Metanephros (tissue), 1 donor: ENCODE results near the gene TUSC2. TPM values are rescaled to one million over a fixed set of nuclear protein-coding genes. Genes with fewer than 3 reads are reported as not detected.

Source experiments
- total RNA-seq: library from RNA; depleted of rRNA; stranded (reverse); fragments of >200 nt; gene quantifications from one replicate; pipeline ENCODE4 v1.2.3, GENCODE V29; 2014

The TUSC2 gene, protein sequence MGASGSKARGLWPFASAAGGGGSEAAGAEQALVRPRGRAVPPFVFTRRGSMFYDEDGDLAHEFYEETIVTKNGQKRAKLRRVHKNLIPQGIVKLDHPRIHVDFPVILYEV
- total RNA-seq: 10.5 TPM

DNA sequence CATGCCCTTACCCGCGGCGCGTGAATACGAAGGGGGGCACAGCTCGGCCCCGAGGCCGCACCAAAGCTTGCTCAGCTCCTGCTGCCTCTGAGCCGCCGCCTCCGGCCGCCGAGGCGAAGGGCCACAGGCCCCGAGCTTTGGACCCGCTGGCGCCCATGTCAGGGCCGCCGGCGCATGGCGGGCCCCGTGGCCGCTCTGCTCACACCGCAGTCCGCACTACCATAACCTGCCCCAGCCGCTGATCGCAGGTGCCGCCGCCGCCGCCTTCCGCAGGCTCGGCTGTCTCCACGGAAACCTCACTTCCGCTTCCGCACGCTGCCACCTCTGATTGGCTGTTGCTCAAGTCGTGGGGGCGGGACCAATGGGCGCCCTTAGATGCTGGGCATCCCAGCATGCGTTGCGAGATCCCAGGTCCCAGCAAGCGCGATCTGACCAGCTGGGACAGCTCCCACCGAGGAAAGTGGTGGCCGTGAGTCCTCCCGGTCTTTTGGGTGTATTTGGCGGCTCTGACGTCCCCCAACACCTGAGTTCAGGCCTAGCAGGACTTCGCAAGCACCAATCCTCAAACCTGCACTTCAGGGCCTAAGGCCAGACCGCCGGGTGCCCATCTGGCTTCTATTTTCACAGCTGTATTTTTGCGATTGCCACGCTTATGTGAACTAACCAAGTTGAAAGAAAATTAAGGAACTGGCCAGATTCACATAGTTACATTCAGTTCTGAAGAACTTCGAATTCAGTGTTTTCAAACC, at the start of gene TUSC2:
Gene TUSC2 (minus strand): TSS at position 281 of the 749 bp plus-strand sequence. CDS start 124 bp downstream, at position 157.

DNA sequence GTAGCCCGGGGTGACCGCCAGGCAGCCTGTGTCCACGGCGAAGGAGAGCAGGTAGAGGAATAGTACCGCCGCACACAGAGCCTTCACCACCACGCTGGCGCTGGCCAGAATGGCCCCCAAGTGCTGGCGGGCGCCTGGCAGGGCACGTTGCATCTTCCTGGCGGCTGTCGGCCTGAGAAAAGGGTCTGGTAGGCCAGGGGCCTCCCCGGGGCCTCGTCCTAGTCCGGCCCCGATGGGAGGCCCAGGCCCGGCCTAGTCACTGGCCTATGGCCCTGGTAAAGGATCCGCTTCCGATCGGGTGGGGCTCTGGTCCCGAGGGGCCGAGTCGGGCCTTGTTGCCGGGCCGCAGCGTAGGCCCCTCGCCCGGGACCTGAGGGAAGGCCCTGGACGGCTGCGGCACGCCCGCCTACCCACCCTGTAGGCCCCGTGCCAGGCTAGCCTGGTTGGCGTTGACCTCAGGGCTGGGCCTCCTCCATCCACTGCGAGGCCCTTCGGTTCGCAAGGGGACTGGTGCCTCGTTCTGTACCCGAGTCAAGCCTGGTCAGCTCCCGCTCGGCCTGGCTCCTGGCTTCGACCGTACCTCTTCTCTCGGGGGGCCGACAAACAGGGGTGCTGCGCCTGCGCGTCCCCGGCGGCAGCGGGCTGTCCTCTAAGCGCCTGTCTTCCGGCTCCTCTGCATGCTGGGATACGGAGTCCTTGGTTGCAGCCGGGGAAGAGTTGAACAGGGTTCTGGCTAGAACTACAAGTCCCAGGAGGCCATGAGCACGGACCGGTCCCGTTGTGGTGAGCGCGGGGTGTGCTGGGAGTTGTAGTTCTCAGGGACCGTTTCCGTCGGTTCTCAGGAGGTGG, 31.1 kb upstream of the TUSC2 start, which contains the start of gene TMEM115:
Gene TMEM115 (minus strand): TSS at position 611 of the 849 bp plus-strand sequence. CDS start 458 bp downstream, at position 153.

DNA sequence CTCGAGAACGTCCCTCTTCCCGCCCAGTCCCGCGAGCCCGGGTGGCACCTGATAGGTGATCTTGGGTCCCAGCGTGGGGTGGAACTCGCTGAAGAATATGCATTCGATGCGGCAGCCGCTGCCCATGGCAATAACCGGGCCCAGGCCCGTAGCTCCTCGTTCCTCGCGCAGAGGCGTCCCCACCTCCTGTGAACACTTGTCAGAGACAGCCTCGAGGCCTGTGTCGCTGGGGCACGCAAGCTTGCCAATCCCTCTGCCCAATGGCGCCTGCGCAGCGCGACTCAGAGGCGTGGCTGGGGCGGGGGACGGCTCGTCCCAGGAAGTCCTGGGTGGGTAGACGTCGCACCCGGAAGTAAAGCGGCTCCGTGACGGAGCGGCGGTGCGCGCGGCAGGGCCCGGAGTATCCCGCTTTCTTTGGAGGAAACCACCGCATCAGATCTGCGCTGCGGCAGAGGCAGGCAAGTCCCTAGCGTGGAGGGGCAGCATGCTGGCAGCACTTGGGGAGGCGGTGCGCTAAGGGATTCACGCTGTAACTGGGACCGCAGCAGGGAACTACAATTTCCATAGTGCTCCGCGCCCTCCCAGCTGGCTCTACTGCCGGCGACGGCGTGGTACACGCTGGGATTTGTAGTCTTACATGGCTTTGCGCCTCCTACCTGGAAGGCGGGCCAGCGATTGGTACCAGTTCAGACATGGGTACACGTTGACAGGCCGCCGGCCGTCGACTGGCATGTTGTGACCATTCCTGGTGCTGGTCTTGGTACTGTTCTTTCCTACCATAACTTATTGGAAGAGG, 22.7 kb upstream of the TUSC2 start, which contains the start of the genes CYB561D2 and NPRL2:
Gene CYB561D2 (plus strand): TSS at position 336 of the 796 bp plus-strand sequence. CDS start 572 bp downstream, outside the sequence.
Gene NPRL2 (minus strand): TSS at position 249 of the 796 bp plus-strand sequence. CDS start 123 bp downstream, at position 126.

DNA sequence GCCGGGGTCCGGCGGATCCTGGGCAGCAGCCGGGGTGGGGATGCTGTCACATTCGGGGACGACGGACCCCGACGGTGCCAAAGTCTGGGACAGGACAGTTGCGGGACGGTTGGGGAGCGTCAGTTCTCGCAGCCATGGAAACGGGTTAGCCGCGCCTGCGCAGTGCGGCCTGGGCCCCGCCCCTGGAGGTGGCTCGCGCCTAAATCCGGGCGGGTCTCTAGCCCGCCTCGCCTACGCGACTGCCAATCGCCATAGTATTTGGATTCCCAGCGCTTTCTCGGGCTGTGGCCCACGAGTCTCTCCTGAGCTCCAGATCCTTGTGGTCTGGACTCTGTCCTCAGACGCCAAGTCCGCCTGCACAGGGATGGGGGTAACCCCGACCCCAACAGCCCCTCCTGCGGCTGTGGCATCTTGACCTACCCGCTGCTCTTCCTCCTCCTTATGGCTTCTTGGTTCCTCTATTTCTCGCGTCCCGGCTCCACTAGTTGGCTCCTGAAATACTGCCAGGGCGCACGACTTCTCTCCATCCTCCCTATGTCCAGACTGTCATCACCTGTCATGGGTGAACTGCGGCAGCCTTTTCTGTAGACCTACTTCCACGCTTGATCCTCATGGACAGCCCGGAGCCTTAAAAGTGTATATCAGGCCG, 17.7 kb upstream of the TUSC2 start, which contains the start of gene ZMYND10:
Gene ZMYND10 (minus strand): TSS at position 147 of the 649 bp plus-strand sequence. CDS start 153 bp downstream, outside the sequence.

GRCh38 chr3:50340448-50341329, 12.7 kb upstream of the TUSC2 start, which contains the start of gene RASSF1:
TSS of gene RASSF1 (minus strand) at chr3:50340836. CDS start at chr3:50340805, 31 bp downstream.

GRCh38 chr3:50322386-50323091, 5.5 kb downstream of the TUSC2 start, which contains the start of gene HYAL2:
TSS of gene HYAL2 (minus strand) at chr3:50322745. CDS start at chr3:50320489, 2,256 bp downstream.

GRCh38 chr3:50303013-50303815, 24.8 kb downstream of the TUSC2 start, which contains the start of gene HYAL1:
TSS of gene HYAL1 (minus strand) at chr3:50303574. CDS start at chr3:50302956, 618 bp downstream.

DNA sequence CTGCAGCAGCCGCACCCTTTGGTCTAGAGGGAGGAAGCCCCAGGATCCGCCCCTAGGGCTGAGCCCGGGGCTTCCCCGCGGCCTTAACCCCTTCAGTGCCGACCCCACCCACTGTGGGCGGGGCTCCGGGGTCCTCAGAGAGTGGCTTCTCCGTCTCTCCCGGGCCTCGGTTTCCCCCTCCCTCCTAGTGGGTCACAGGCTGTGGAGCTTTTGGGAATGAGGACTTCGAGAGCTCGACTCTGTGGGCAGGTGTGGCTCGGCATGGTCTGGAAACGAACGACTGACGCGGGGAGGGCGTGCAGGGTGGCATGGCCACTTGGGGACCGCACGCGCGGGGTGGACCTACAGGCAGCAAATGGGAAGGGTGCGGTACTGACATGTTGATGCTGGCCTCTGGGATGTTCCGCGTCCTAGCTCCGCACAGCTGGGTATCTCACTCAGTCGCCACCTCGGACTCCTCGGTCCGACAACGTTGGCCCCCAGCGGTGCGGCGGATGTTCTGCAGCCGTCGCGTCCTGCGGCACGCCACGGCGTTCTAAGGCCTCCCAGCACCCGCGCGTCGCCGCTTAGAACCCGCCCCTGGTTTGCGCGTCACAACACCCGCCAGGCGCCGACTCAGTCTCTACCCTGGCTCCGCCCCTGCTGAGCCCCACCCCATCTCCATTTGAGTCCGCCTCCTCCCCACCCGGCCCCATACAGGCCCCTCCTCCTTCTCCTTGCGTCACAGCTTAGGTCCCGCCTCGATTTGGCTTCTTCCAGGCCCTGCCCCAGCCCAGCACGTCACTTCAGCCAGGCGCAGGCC, 29.0 kb downstream of the TUSC2 start, which contains the start of the genes HYAL3 and NAA80:
Gene HYAL3 (minus strand): TSS at position 570 of the 802 bp plus-strand sequence. CDS start 3,803 bp downstream, outside the sequence.
Gene NAA80 (minus strand): TSS at position 570 of the 802 bp plus-strand sequence. CDS start 1,942 bp downstream, outside the sequence.

GRCh38 chr3:50292159-50293078, 35.6 kb downstream of the TUSC2 start, which contains the start of gene IFRD2:
TSS of gene IFRD2 (minus strand) at chr3:50292429. CDS start at chr3:50292274, 155 bp downstream.

DNA sequence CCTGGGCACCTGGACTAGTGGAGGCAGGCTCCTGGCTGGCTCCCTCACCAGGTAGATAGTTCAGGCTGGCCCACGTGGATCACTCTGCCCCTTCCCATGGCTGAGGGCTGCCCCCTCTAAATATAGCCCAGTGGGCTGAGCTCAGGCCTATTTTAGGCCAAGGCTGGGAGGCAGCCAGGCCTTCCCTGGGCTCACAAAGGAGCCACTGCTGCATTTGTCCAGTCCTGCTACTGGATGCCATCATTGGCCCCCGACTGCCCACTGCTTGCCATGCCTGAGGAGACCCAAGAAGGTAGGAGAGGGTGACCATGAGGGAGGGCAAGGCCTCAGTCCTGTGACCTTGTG, 49.2 kb downstream of the TUSC2 start, which contains the start of gene LSMEM2:
Gene LSMEM2 (plus strand): TSS at position 208 of the 345 bp plus-strand sequence. CDS start 27 bp downstream, at position 235.

Other genes with a start within 250 kb of the TUSC2 start
- 261 TPM for gene RBM5, start 239.3 kb downstream of the TUSC2 start, total RNA-seq
- gene SEMA3F, start 172.9 kb downstream of the TUSC2 start, total RNA-seq: 42.8 TPM
- gene GNAT1, start 136.6 kb downstream of the TUSC2 start, total RNA-seq: not detected
- 2.9 TPM for gene SLC38A3, start 123.0 kb downstream of the TUSC2 start, total RNA-seq
- gene GNAI2, start 92.0 kb downstream of the TUSC2 start, total RNA-seq: 159 TPM
- 70.1 TPM for gene SEMA3B, start 59.1 kb downstream of the TUSC2 start, total RNA-seq
- 3.2 TPM for gene LSMEM2, start 49.1 kb downstream of the TUSC2 start, total RNA-seq
- 31.7 TPM for gene IFRD2, start 35.8 kb downstream of the TUSC2 start, total RNA-seq
- 3.7 TPM for gene HYAL3, start 28.8 kb downstream of the TUSC2 start, total RNA-seq
- gene NAA80, start 28.8 kb downstream of the TUSC2 start, total RNA-seq: 4.8 TPM
- 6.3 TPM for gene HYAL1, start 24.6 kb downstream of the TUSC2 start, total RNA-seq
- 128 TPM for gene HYAL2, start 5.5 kb downstream of the TUSC2 start, total RNA-seq
- gene RASSF1, start 12.6 kb upstream of the TUSC2 start, total RNA-seq: 35.8 TPM
- 3.9 TPM for gene ZMYND10, start 17.5 kb upstream of the TUSC2 start, total RNA-seq
- gene NPRL2, start 22.6 kb upstream of the TUSC2 start, total RNA-seq: 27.5 TPM
- 18.0 TPM for gene CYB561D2, start 22.6 kb upstream of the TUSC2 start, total RNA-seq
- gene TMEM115, start 31.3 kb upstream of the TUSC2 start, total RNA-seq: 37.8 TPM
- 10.1 TPM for gene CACNA2D2, start 175.4 kb upstream of the TUSC2 start, total RNA-seq
- gene C3orf18, start 239.5 kb upstream of the TUSC2 start, total RNA-seq: 14.2 TPM
- 16.1 TPM for gene HEMK1, start 241.3 kb upstream of the TUSC2 start, total RNA-seq